HG03575 (cell line): ENCODE data around the gene HINT3.
"Not testable (repeated sequence)": the region's sequence is repeated elsewhere in the genome, so short reads cannot be mapped to it uniquely, and the experiment has no call there.

ENCODE experiments used
- ATAC-seq: cut with Tn5 transposase; IDR thresholded peaks from one replicate; pipeline ENCODE4 v1.9.1; 2021; ENCODE audit not compliant: unreplicated experiment, insufficient number of reproducible peaks, low FRiP score; ENCODE audit errors: extremely low read depth

Gene HINT3

GRCh38 chr6:125955973-125956372, 597 bp upstream of the HINT3 start:
- no peak for ATAC-seq

GRCh38 chr6:125957391-125957693, 772 bp downstream of the HINT3 start:
- ATAC-seq: no peak

- ATAC-seq: no peak
Observed at GRCh38 chr6:125957845-125958244, 1.3 kb downstream of the HINT3 start.

GRCh38 chr6:125959041-125959440, 2.5 kb downstream of the HINT3 start:
- no peak for ATAC-seq

GRCh38 chr6:125961117-125961516, 4.5 kb downstream of the HINT3 start:
- ATAC-seq: no peak

- no peak for ATAC-seq
Observed at GRCh38 chr6:125962900-125963497, 6.4 kb downstream of the HINT3 start.

- ATAC-seq: no peak
Observed at GRCh38 chr6:125963817-125964216, 7.2 kb downstream of the HINT3 start.

GRCh38 chr6:125966569-125966968, 10.0 kb downstream of the HINT3 start:
- no peak for ATAC-seq

- ATAC-seq: no peak
Observed at GRCh38 chr6:125968493-125968892, 11.9 kb downstream of the HINT3 start.

GRCh38 chr6:125970760-125971159, 14.2 kb downstream of the HINT3 start:
- ATAC-seq: no peak

- not testable (repeated sequence) for ATAC-seq
Observed at GRCh38 chr6:125972478-125972877, 15.9 kb downstream of the HINT3 start.

GRCh38 chr6:125974214-125974866, 17.8 kb downstream of the HINT3 start:
- ATAC-seq: no peak

GRCh38 chr6:125979101-125979500, 22.5 kb downstream of the HINT3 start:
- no peak for ATAC-seq

GRCh38 chr6:125981571-125982185, 25.1 kb downstream of the HINT3 start:
- no peak for ATAC-seq

GRCh38 chr6:125983246-125983945, 26.8 kb downstream of the HINT3 start:
- ATAC-seq: no peak

- ATAC-seq: no peak
Observed at GRCh38 chr6:125984311-125984710, 27.7 kb downstream of the HINT3 start.

GRCh38 chr6:125985522-125985921, 29.0 kb downstream of the HINT3 start:
- ATAC-seq: no peak

GRCh38 chr6:125985979-125986300, 29.4 kb downstream of the HINT3 start:
- no peak for ATAC-seq

- peak; percentile 86 for ATAC-seq
Observed at GRCh38 chr6:125986301-125987025, 29.9 kb downstream of the HINT3 start, which contains the start of gene TRMT11. Gene TRMT11, plus strand, starts transcription at chr6:125986540. Its CDS starts 11 bp downstream, at chr6:125986551.
